Measurements from ENCODE around the gene MT1E.
"Not testable (repeated sequence)": the region's sequence is repeated elsewhere in the genome, so short reads cannot be mapped to it uniquely, and the experiment has no call there.

Gene MT1E

DNA sequence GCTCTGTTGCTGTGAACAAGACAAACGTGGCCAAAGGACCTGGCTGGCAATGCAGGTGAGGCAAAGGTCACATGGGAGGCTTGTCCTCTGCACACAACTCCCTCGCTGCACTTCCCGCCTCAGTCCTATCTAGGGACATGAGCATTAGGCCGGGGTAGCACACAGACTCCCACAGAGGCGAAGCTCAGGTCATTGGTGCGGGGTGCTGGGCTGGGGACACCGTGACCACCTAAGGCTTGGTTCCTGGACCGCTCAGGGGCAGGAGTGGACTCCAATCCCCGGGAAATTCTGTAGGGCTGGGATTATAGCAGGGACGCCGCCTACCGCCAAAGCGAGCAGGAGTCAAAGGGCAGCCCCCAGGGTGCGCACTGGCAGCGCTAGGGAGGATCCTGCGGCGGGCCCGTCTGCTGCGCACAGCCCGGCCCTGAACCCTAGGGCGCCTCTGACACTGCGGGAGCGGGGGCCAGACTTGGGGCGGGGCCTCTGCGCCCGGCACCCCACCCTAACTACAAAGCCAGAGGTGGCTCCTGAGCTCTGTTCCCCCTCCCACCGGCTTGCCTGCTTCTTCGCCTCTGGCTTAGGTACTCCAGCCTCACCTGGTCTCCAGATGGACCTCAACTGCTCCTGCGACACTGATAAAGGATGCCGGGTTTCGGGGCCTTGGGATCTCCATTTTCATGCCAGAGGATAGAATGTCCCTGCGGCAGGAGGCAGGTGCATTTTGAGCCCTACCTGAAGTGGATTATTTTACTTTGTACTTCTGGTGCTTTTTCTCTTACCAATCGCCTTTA is 22.3 kb downstream of the MT1E start:
- DNase-seq: no peak

DNA sequence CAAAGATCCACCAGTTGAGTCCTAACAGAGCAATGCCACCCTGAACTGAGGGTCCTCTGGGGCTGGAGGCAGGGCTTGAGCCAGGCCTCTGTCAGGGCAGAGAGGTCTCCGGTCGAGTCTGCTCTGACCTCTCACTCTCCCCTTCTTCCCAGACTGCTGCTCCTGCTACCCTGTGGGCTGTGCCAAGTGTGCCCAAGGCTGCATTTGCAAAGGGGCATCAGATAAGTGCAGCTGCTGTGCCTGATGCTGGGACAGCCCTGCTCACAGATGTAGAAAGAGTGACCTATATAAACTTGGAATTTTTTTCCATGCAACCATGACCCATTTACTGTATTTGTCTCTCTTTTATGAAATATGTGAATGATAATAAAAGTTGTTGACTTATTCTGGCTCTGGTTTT is 23.7 kb downstream of the MT1E start:
- DNase-seq: no peak

GRCh38 chr16:56649820-56650219 is 24.2 kb downstream of the MT1E start:
- DNase-seq: peak; percentile 75

DNA sequence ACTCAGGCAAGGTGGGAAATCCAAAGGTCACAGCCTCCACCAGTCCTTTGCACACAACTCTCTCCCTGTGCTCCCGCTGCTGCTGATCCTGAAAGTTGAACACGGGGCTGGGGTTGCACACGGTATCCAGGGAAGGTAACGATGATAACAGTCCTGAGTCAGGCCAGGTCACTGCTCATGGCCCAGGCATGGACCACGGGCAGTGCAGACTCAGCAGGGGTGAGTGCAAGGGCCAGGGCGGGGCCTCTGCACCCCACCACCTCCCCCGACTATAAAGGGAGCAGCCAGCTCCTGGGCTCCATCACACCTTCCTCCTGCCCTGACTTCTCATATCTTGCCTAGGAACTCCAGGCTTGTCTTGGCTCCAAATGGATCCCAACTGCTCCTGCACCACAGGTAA is 26.0 kb downstream of the MT1E start, which contains the start of gene MT1B:
MT1B (plus strand) TSS at position 301 of the 400 bp plus-strand sequence; CDS start at position 369, 68 bp downstream.
- no peak for DNase-seq

- DNase-seq: no peak
These were observed 27.0 kb downstream of the MT1E start for GRCh38 chr16:56652600-56652999.

- DNase-seq: no peak
These were observed 27.6 kb downstream of the MT1E start for GRCh38 chr16:56653218-56653617.

- peak; percentile 77 for DNase-seq
These were observed 32.2 kb downstream of the MT1E start, which contains the start of gene MT1F for GRCh38 chr16:56657555-56658326. MT1F (plus strand) TSS chr16:56657959; CDS start chr16:56658059, 100 bp downstream.

DNA sequence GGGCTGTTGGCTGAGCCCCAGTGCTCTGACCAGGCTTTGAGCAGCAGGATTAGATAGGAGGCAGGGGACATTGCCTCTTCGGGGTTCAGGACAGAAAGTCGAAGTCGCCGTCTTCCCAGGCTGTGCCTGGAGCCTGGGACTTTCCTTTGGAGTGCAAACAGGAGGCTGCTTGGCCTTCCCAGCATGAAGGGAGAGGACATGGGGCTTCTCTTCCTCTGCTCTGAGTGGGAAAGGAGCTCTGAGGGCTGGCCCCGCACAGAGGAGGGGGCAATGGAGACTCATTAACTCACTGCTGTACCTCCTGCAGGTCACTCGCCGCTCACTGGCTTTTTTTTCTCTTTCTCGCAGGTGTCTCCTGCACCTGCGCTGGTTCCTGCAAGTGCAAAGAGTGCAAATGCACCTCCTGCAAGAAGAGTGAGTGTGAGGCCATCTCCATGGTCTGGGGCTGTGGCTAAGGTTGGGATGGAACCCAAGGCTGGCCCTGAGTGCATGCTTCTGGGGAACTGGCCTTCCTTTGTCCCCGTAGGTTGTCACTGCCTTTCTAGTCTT is 32.8 kb downstream of the MT1E start:
- peak; percentile 18 for DNase-seq

- peak; percentile 53 for DNase-seq
These were observed 37.1 kb downstream of the MT1E start for GRCh38 chr16:56662357-56663354.

DNA sequence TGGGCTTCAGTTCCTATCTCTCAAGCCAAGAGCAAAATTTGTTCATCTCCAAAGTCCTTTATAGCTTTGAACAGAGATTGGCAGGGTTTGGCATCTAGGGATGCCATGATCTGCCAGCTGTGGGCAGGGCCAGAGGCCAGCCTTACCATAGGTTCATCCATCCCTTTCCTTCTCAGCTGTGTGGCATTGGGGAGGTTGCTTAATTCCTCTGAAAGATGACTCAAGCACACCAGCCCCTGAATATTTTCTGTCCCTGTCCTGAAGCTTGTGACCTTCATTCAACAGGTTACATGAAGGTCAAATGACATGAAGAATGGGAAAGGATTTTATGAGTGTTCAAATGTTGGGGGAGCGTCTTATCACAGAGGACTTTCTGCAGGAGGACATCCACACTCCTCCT is 38.9 kb downstream of the MT1E start:
- DNase-seq: no peak

DNA sequence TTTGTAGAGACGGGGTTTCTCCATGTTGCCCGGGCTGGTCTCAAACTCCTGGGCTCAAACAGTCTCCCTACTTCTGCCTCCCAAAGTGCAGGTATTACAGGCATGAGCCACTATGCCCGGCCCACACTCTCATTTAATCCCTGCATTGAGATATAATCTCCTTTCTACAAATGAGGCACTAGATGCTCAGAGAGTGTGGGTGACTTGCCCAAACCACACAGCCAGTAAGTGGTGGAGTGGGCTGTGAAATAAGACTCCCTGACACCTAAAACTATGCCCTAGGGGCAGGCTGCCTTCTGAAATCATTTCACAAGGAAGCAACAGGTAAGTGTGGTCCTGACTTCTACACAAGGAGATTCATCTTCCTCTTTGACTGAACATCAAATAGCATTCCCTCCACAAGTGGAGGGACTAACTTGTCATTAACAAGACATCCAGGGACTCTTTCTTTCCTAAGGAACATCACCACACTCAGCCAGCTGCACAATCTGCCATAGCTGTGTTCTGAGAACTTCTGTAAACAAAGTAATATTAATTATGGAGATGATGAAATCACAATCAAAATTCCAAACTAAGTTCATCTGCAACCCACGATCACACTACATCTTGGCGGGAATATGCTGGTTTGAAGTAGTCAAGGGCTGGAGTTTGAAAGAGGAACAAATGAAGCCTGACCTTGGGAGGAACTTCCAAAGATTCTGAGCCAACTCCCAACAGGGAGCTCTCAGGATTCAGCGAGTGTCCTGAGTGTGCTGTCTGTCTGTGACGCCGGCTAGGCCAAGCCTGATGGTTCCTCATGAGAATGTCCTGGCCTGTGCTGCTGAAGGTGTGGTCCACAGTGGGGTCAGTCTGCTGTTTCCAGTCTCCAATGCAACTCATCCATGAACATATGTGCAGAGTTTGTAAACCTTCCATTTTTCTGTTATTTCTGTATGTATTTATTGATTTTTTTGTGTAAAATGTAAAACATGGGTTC is 40.0 kb downstream of the MT1E start:
- DNase-seq: not testable (repeated sequence)

GRCh38 chr16:56667581-56668571 is 42.3 kb downstream of the MT1E start, which contains the start of gene MT1G:
MT1G (minus strand) TSS chr16:56668065; CDS start chr16:56667993, 72 bp downstream.
- peak; percentile 61 for DNase-seq

GRCh38 chr16:56669005-56669839 is 43.6 kb downstream of the MT1E start, which contains the start of gene MT1H:
MT1H (plus strand) TSS chr16:56669814; CDS start chr16:56669885, 71 bp downstream.
- peak; percentile 20 for DNase-seq

DNA sequence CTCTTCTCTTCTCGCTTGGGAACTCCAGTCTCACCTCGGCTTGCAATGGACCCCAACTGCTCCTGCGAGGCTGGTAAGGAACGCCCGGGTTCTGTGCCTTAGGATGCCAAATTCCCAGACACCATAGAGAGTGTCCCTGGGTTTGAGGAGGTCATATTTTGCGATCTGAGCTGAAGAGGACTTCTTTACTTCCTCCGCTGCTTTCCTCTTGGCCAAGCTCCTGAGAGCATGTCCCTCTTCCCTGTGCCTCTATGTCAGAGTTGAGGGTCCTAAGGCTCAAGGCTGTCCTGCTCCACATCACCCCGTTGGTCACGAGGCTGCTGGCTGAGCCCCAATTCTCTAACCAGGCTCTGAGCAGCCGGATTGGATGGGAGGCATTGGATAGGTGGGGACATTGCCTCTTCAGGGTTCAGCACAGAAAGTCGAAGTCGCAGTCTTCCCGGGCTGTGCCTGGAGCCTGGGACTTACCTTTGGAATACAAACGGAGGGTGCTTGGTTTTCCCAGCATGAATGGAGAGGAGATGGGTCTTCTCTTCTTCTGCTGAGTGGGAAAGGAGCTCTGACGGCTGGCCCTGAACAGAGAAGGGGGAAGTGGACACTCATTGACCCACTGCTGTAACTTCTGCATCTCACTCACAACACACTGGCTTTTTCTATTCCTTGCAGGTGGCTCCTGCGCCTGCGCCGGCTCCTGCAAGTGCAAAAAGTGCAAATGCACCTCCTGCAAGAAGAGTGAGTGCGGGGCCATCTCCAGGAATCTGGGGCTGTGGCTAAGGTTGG is 44.4 kb downstream of the MT1E start:
- no peak for DNase-seq

DNA sequence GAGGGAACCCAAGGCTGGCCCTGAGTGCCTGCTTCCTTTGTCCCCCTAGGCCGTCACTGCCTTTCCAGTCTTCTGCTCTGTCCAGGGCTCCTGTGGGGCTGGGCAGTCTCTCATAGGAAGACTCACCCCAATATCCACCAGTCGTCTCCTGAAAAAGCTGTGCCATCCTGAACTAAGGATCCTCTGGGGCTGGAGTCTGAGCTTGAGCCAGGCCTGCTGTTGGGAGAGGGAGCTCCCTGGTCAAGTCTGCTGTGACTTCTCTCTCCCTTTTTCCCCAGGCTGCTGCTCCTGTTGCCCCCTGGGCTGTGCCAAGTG is 45.0 kb downstream of the MT1E start:
- no peak for DNase-seq

DNA sequence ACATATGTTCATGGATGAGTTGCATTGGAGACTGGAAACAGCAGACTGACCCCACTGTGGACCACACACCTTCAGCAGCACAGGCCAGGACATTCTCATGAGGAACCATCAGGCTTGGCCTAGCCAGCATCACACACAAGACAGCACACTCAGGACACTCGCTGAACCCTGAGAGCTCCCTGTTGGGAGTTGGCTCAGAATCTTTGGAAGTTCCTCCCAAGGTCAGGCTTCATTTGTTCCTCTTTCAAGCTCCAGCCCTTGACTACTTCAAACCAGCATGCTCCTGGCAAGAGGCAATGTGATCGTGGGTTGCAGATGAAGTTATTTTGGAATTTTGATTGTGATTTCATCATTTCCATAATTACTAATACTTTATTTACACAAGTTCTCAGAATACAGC is 46.1 kb downstream of the MT1E start:
- peak; percentile 4 for DNase-seq

GRCh38 chr16:56672171-56672570 is 46.6 kb downstream of the MT1E start:
- not testable (repeated sequence) for DNase-seq

Measured in NCI-H69 (cell line).